NOMO-1 treated with DMSO at 0.1 percent for 48 hours (cell line): Measurements from ENCODE around the gene KRTAP29-1.

Experiments used
- DNase-seq: peaks from one replicate; lab custom pipeline; 2025; ENCODE audit not compliant: unreplicated experiment; lab: John Stamatoyannopoulos, UW

KRTAP29-1 gene

GRCh38 chr17:41329279-41329948 is 26.8 kb upstream of the KRTAP29-1 start:
- DNase-seq, result no peak

- no peak for DNase-seq
These were observed 25.6 kb upstream of the KRTAP29-1 start for GRCh38 chr17:41328207-41328606.

- no peak for DNase-seq
These were observed 24.9 kb upstream of the KRTAP29-1 start for GRCh38 chr17:41327411-41328120.

GRCh38 chr17:41326173-41327145 is 23.8 kb upstream of the KRTAP29-1 start:
- no peak for DNase-seq

GRCh38 chr17:41325611-41326010 is 23.0 kb upstream of the KRTAP29-1 start:
- no peak for DNase-seq

GRCh38 chr17:41325126-41325525 is 22.5 kb upstream of the KRTAP29-1 start:
- no peak for DNase-seq

GRCh38 chr17:41324180-41325075 is 21.8 kb upstream of the KRTAP29-1 start:
- no peak for DNase-seq

GRCh38 chr17:41322903-41323895 is 20.5 kb upstream of the KRTAP29-1 start:
- no peak for DNase-seq

GRCh38 chr17:41322094-41322902 is 19.6 kb upstream of the KRTAP29-1 start:
- peak; percentile 60 for DNase-seq

GRCh38 chr17:41318231-41318630 is 15.6 kb upstream of the KRTAP29-1 start:
- no peak for DNase-seq

- no peak for DNase-seq
These were observed 13.3 kb upstream of the KRTAP29-1 start for GRCh38 chr17:41315814-41316445.

- DNase-seq, result no peak
These were observed 12.6 kb upstream of the KRTAP29-1 start, which contains the start of gene KRTAP17-1 for GRCh38 chr17:41315204-41315794. KRTAP17-1 (minus strand) TSS chr17:41315710; CDS start chr17:41315650, 60 bp downstream.

GRCh38 chr17:41311111-41311510 is 8.5 kb upstream of the KRTAP29-1 start:
- DNase-seq, result no peak

GRCh38 chr17:41308918-41309359 is 6.3 kb upstream of the KRTAP29-1 start, which contains the start of gene KRTAP16-1:
KRTAP16-1 (minus strand) TSS chr17:41309309; CDS start chr17:41309253, 56 bp downstream.
- no peak for DNase-seq

- peak; percentile 20 for DNase-seq
These were observed 5.7 kb upstream of the KRTAP29-1 start for GRCh38 chr17:41308251-41308917.

GRCh38 chr17:41307647-41308046 is 5.0 kb upstream of the KRTAP29-1 start:
- no peak for DNase-seq

GRCh38 chr17:41304091-41304490 is 1.4 kb upstream of the KRTAP29-1 start:
- no peak for DNase-seq
